Gastrocnemius medialis (tissue), 4 donors: ENCODE measurements around the gene PSKH1.

Experiments
- CTCF ChIP-seq, 5 experiments: fragments of 450-650 bp in 3 of 5; fragments of 200-600 bp in 2 of 5; sonication (generic) in 2 of 5; IDR thresholded peaks in 4 of 5; conservative IDR thresholded peaks in 1 of 5; 1 replicate in 4 of 5; 2 replicates in 1 of 5; pipeline ENCODE4 v1.5.1; 2016 to 2019; ENCODE audit warnings: antibody characterized with exemption in 5 of 5, mild to moderate bottlenecking in 3 of 5, moderate library complexity in 3 of 5
- POLR2A ChIP-seq, 2 donors: fragments of 450-650 bp; IDR thresholded peaks; one replicate each; pipeline ENCODE4 v1.6.1; 2017; ENCODE audit warnings: antibody characterized with exemption in 2 of 2, mild to moderate bottlenecking in 2 of 2, moderate library complexity in 2 of 2

GRCh38 chr16:67940446-67941089 lies 47.5 kb downstream of the PSKH1 start:
- TF ChIP-seq CTCF (IDR thresholded peaks at IDR 0.05 in 4 of 5, conservative IDR thresholded peaks at IDR 0.05 in 1 of 5) (no peak), POLR2A (IDR thresholded peaks at IDR 0.05) (no peak)
